ENCODE results near the gene GUCY1A2. TPM values are rescaled to one million over a fixed set of nuclear protein-coding genes. Genes with fewer than 3 reads are reported as not detected.
A peak's percentile ranks its signal among the peaks of the same experiment; 100 is the strongest.

The GUCY1A2 gene
- total RNA-seq, 1 experiment from 2014 or later, result 5.4 TPM

DNA sequence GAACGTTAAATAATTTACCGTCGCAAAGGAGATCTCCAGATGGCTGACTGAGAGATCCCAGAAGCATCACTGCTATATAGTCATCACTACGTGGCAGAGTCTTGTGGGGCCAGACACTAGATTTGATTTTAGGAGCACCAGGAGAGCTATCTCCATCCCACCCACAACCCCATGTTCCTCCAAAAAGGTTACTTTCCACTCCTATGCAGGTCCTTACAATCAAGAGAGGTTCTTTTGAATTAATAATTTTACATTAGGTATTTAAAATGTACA is 19.4 kb downstream of the GUCY1A2 start:
- Histone ChIP-seq H3K36me3 (ENCODE audit: insufficient read depth, low read length, poor library complexity, severe bottlenecking) (no peaks in the 10 kb centered on the region), H3K27me3 (replicated peaks; ENCODE audit: insufficient read depth, low read depth, low read length, poor library complexity) (no peaks in the 10 kb centered on the region), H3K4me3 (ENCODE audit: low read depth, low read length, poor library complexity, severe bottlenecking) (no peak overlapping the region), H3K4me1 (ENCODE audit: insufficient read depth, low read length, poor library complexity, severe bottlenecking) (peaks cover 27% of the 10 kb centered on the region), H3K9me3 (ENCODE audit: low read depth, low read length, poor library complexity, severe bottlenecking) (no peaks in the 10 kb centered on the region), H3K27ac (ENCODE audit: low read depth, low read length, poor library complexity, severe bottlenecking) (peak overlapping the region; percentile 37)
- no TSS peak for BruUV-seq (replicated peaks)
- ChIA-PET CTCF (no interaction called here), POLR2A (ENCODE audit: low non-redundant PET) (no interaction called here)
- TF ChIP-seq, protein P1, sequence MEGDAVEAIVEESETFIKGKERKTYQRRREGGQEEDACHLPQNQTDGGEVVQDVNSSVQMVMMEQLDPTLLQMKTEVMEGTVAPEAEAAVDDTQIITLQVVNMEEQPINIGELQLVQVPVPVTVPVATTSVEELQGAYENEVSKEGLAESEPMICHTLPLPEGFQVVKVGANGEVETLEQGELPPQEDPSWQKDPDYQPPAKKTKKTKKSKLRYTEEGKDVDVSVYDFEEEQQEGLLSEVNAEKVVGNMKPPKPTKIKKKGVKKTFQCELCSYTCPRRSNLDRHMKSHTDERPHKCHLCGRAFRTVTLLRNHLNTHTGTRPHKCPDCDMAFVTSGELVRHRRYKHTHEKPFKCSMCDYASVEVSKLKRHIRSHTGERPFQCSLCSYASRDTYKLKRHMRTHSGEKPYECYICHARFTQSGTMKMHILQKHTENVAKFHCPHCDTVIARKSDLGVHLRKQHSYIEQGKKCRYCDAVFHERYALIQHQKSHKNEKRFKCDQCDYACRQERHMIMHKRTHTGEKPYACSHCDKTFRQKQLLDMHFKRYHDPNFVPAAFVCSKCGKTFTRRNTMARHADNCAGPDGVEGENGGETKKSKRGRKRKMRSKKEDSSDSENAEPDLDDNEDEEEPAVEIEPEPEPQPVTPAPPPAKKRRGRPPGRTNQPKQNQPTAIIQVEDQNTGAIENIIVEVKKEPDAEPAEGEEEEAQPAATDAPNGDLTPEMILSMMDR (conservative IDR thresholded peaks at IDR 0.05; ENCODE audit: low read depth, low read length), result no peak
- TF ChIP-seq EZH2 (IDR thresholded peaks at IDR 0.05; ENCODE audit: borderline replicate concordance, low read depth, low read length, poor library complexity, severe bottlenecking), result no peak
- DNase-seq (ENCODE audit: low spot score), result no peak
- intact Hi-C loops (cut with micrococcal nuclease; ENCODE audit: unreplicated experiment), result no loop called here

- no peaks in the 10 kb centered on the region for H3K36me3 ChIP-seq (ENCODE audit: insufficient read depth, low read length, poor library complexity, severe bottlenecking)
- TF ChIP-seq EZH2 (IDR thresholded peaks at IDR 0.05; ENCODE audit: borderline replicate concordance, low read depth, low read length, poor library complexity, severe bottlenecking), result no peak
- peak; percentile 40 for DNase-seq (ENCODE audit: low spot score)
- no peaks in the 10 kb centered on the region for H3K27me3 ChIP-seq (replicated peaks; ENCODE audit: insufficient read depth, low read depth, low read length, poor library complexity)
- H3K4me1 ChIP-seq (ENCODE audit: insufficient read depth, low read length, poor library complexity, severe bottlenecking), result peaks cover 27% of the 10 kb centered on the region
- POLR2A ChIA-PET (ENCODE audit: low non-redundant PET), result interaction anchor here (0.7 kb wide), 2 partner anchors 10 to 56 kb away, joined by 3 to 4 read pairs; no protein-coding TSS in a partner anchor
- CTCF ChIA-PET, result no interaction called here
- H3K4me3 ChIP-seq (ENCODE audit: low read depth, low read length, poor library complexity, severe bottlenecking), result no peak overlapping the region
- BruUV-seq (replicated peaks), result no TSS peak
- intact Hi-C loops (cut with micrococcal nuclease; ENCODE audit: unreplicated experiment), result no loop called here
- peak overlapping the region; percentile 37 for H3K27ac ChIP-seq (ENCODE audit: low read depth, low read length, poor library complexity, severe bottlenecking)
- H3K9me3 ChIP-seq (ENCODE audit: low read depth, low read length, poor library complexity, severe bottlenecking), result no peaks in the 10 kb centered on the region
Measured at GRCh38 chr11:106998116-106998915, 20.0 kb downstream of the GUCY1A2 start.

GRCh38 chr11:106997227-106997626 is 21.0 kb downstream of the GUCY1A2 start:
- H3K27me3 ChIP-seq (replicated peaks; ENCODE audit: insufficient read depth, low read depth, low read length, poor library complexity), result no peaks in the 10 kb centered on the region
- POLR2A ChIA-PET (ENCODE audit: low non-redundant PET), result no interaction called here
- H3K27ac ChIP-seq (ENCODE audit: low read depth, low read length, poor library complexity, severe bottlenecking), result peak overlapping the region; percentile 36
- intact Hi-C loops (cut with micrococcal nuclease; ENCODE audit: unreplicated experiment), result no loop called here
- BruUV-seq (replicated peaks), result no TSS peak
- peaks cover 27% of the 10 kb centered on the region for H3K4me1 ChIP-seq (ENCODE audit: insufficient read depth, low read length, poor library complexity, severe bottlenecking)
- no peak for TF ChIP-seq EZH2 (IDR thresholded peaks at IDR 0.05; ENCODE audit: borderline replicate concordance, low read depth, low read length, poor library complexity, severe bottlenecking)
- TF ChIP-seq, protein P1 (conservative IDR thresholded peaks at IDR 0.05; ENCODE audit: low read depth, low read length), result no peak
- CTCF ChIA-PET, result no interaction called here
- no peak overlapping the region for H3K4me3 ChIP-seq (ENCODE audit: low read depth, low read length, poor library complexity, severe bottlenecking)
- no peak for DNase-seq (ENCODE audit: low spot score)
- H3K36me3 ChIP-seq (ENCODE audit: insufficient read depth, low read length, poor library complexity, severe bottlenecking), result no peaks in the 10 kb centered on the region
- H3K9me3 ChIP-seq (ENCODE audit: low read depth, low read length, poor library complexity, severe bottlenecking), result no peaks in the 10 kb centered on the region

- Histone ChIP-seq H3K27me3 (replicated peaks; ENCODE audit: insufficient read depth, low read depth, low read length, poor library complexity) (no peaks in the 10 kb centered on the region), H3K36me3 (ENCODE audit: insufficient read depth, low read length, poor library complexity, severe bottlenecking) (no peaks in the 10 kb centered on the region), H3K27ac (ENCODE audit: low read depth, low read length, poor library complexity, severe bottlenecking) (peak overlapping the region; percentile 36), H3K4me3 (ENCODE audit: low read depth, low read length, poor library complexity, severe bottlenecking) (no peak overlapping the region), H3K9me3 (ENCODE audit: low read depth, low read length, poor library complexity, severe bottlenecking) (no peaks in the 10 kb centered on the region), H3K4me1 (ENCODE audit: insufficient read depth, low read length, poor library complexity, severe bottlenecking) (peaks cover 27% of the 10 kb centered on the region)
- POLR2A ChIA-PET (ENCODE audit: low non-redundant PET), result no interaction called here
- CTCF ChIA-PET, result no interaction called here
- peak; percentile 60 for DNase-seq (ENCODE audit: low spot score)
- TF ChIP-seq EZH2 (IDR thresholded peaks at IDR 0.05; ENCODE audit: borderline replicate concordance, low read depth, low read length, poor library complexity, severe bottlenecking), result no peak
- TF ChIP-seq, protein P1 (conservative IDR thresholded peaks at IDR 0.05; ENCODE audit: low read depth, low read length), result no peak
- intact Hi-C loops (cut with micrococcal nuclease; ENCODE audit: unreplicated experiment), result no loop called here
- no TSS peak for BruUV-seq (replicated peaks)
Measured at GRCh38 chr11:106996691-106997090, 21.6 kb downstream of the GUCY1A2 start.
